MV-4-11 (cell line): Measurements from ENCODE around the gene ABRACL.
A peak's percentile ranks its signal among the peaks of the same experiment; 100 is the strongest.
"Not testable (repeated sequence)": the region's sequence is repeated elsewhere in the genome, so short reads cannot be mapped to it uniquely, and the experiment has no call there.

Experiments
- DNase-seq: peaks from one replicate; lab custom pipeline; 2025; lab: John Stamatoyannopoulos, UW

Gene ABRACL, protein sequence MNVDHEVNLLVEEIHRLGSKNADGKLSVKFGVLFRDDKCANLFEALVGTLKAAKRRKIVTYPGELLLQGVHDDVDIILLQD

DNA sequence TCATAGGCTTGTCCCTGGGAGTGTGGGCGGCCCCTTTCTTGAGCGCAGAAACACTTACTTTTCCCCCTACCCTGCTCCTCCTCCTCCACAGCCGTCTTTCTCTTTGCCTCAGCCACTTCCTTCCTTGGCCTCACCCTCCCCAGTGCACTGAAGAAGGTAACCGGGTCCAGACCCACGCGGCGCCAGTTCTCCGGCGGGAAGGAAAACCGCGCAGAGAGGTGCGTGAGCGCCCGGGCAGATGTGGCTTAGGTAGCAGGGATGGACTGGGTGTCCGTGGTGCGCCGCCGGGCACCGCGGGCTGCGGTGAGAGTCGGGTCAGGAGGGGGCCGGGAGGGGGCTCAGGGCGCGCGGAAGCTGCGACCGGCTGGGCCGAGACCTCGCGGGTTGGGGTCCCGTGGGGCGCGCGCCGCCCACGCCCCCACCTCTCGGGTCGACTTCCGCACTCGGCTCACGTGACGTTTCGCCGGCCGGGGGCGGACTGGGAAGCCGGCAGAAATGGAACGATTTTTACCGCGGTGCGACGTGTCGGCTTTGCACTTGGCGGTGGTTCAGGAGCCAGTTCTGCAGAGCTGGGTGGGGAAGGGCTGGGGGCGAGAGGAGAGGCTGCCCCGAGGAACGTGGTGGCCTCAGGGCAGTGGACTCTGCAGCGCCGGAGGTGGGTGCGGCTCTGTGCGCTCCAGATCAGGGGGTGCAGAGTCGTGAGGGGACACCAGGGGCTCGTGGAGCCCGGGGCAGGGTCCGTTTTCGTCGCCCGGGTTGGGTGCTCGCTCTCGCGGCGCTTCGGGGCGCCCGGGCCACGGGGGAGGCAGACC lies at the start of gene ABRACL:
ABRACL (plus strand) TSS at position 88 of the 812 bp plus-strand sequence. CDS start 5,416 bp downstream, outside the sequence.
- DNase-seq: peak; percentile 60

DNA sequence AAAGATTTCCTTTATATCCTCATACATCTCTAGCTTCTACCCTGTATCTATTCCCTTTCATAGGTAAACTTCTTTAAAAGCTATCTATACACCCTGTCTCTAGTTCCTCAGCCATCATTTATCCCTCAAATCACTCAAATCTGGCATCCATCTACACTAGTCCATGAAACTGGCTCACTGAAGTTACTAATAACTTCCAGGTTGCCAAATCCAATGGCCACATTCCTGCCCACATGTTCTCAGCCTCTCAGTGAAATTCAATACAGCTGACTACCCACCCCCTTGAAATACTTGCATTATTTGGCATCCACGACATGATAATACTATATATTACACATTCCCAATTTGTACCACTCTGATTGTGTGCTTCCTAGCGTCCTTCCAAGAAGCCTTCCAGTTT lies 49.2 kb upstream of the ABRACL start:
- DNase-seq: no peak

DNA sequence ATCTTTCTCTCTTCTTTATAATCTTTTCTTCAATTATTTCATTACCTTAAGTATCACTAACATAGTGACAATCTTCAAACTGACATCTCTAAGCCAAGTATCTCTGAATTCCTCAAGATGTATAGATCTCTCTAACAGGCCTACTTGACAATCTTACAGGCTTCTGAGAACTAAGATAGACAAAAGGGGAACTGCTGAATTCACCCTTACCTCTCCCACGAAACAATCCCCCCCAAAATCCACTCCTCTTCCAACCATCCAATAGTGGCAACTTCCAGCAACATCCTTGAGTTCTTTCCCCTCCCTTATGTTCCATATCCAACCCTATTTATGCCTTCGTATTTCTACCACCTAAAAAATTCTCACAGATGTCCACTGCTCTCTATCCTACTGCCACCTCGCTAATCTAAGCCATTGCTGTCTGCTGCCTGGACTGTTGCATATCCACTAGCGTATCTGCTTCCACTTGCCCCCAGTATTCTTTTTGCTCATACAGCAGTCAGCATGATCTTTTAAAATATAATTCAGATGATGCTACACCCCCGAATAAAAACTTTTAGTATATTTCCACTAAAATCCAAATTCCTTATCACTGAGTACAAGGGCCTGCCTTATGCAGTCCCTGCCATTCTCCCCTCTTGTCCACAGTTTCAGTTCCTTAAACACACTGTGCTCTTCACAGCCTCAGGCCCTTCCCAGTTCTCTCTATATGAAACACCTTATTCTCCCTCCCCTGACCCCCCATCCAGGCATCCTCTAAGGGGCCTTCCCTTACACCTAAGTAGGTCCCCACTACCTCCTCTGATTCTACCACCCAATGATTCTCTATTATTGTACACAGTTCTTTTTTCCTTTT lies 48.5 kb upstream of the ABRACL start:
- peak; percentile 62 for DNase-seq

DNA sequence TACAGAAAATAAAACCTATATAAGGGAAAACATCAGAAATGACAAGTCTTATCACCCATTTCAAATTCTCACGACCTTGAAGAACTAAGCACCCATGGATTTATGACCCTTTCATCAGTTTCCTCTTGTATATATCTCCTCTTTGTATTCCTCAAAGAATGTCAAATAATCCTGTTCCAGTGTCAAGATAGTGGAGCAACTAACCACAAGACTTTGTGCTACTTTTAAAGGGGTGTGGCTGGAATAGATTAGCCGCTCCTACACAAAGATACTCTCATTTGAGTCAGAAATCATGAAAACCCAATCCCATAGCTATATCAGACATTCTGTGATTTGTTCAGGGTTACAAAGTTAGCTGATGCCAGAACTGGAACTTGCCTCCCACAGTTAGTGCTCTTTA lies 47.1 kb upstream of the ABRACL start:
- no peak for DNase-seq

GRCh38 chr6:138986578-138986977 lies 42.0 kb upstream of the ABRACL start:
- peak; percentile 56 for DNase-seq

DNA sequence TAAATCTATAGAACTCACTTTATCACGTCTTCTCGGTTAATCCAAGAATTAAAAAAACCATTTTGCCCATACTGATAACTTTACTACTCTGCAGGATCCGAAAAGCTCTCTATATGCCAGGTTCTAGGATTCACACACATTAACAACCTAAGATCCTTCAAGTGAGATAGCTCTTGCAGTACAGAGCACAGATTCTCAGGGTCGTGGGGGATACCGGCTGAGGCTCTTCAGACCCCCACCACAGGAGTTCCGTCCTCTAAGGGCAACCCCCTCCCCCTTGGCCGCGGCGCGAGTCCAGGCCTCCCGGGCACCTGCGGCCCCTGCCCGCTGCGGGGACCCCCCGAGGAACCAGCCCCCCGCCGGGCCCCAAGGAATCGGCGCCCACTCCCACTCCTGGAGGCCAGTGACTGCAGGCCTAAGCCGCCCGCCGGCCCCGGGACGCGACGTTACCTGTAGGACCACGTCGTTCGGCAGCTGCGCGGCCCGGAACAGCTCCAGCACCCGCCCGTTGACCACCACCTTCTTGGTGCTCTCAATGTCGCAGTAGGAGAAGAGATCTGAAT lies 41.4 kb upstream of the ABRACL start:
- no peak for DNase-seq

DNA sequence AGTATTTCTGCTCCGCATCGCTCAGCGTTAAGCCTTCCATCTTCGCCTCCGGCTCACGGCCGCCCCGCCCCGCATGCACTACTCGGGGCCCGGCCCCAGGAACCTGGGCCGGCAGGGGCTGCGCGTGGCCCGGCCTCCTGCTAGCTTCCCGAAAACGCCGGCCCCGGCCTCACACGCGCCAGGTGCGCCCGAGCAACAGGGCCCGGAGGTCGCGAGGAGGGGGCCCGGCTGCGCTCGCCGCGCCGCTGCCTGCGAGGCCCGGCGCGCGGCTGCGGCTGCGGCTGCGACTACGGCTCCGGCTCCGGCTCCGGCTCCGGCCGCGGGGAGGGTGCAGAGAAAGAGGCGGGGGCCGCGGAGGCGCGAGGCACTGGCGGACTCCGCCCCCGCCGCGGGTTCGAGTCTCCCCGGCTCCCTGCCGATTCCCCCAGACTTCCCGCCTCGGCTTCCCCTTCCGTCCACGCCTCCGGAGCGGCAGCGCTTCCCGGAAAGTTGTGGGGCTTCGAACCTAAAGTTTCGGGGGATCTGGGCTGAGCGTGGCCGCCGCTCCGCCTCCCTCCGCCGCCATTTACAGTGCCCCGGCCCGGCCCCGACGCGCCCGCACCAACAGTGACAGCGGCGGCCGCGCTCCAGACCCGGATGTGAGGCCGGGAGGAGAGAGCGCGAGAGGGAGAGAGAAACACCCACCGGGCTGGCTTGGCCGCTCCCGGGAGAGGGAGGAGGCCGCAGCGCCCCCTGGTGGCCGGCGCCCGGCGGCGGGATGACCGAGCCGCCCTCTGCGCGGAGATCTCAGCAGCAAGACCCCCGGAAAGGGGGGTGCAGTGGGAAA lies 40.7 kb upstream of the ABRACL start, which contains the start of gene REPS1:
REPS1 (minus strand) TSS at position 611 of the 826 bp plus-strand sequence; CDS start at position 40, 571 bp downstream.
- peak; percentile 75 for DNase-seq

GRCh38 chr6:138988469-138988834 lies 40.1 kb upstream of the ABRACL start:
- DNase-seq: no peak

GRCh38 chr6:138989098-138989983 lies 39.2 kb upstream of the ABRACL start:
- no peak for DNase-seq

- DNase-seq: peak; percentile 64
These were observed 37.3 kb upstream of the ABRACL start for GRCh38 chr6:138991206-138991605.

DNA sequence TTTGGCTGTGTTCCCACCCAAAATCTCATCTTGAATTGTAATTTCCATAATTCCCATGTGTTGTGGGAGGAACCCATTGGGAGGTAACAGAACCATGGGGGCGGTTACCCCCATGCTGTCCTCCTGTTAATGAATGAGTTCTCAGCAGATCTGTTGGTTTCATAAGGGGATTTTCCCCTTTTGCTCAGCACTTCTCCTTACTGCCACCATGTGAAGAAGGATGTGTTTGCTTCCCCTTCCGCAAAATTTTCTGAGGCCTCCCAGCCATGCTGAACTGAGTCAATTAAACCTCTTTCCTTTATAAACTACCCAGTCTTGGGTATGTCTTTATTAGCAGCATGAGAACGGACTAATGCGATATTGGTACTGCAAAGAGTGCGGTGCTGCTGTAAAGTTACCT lies 35.6 kb upstream of the ABRACL start:
- peak; percentile 70 for DNase-seq

DNA sequence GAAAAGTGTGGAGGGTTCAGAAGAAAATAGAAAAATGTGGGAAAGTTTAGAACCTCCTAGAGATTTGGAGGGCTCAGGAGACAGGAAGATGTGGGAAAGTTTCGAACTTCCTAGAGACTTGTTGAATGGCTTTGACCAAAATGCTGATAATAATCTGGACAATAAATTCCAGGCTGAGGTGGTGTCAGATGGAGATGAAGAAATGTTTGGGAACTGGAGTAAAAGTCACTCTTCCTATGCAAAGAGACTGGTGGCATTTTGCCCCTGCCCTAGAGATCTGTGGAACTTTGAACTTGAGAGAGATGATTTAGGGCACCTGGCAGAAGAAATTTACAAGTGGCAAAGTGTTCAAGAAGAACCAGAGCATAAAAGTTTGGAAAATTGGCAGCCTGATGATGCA lies 35.1 kb upstream of the ABRACL start:
- DNase-seq: not testable (repeated sequence)

DNA sequence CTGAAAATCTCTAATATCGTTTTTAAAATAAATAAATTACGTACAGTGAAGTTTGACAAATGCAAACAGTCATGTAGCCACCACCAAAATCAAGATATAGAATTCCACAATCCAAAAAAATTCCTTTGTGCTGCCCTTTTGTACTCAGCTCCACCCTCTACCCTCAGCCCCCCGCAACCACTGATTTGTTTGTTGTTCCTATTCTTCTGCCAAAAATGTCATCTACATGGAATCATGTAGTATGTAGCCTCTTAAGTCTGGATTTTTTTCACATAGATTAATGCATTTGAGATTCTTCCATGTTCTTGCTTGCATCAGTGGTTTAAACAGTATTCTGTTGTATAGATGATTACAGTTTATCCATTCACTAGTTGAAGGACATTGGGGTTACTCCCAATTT lies 32.0 kb upstream of the ABRACL start:
- DNase-seq: no peak

- DNase-seq: no peak
These were observed 31.4 kb upstream of the ABRACL start for GRCh38 chr6:138997136-138997535.

- DNase-seq: peak; percentile 95
These were observed 28.4 kb upstream of the ABRACL start for GRCh38 chr6:138999949-139000725.

DNA sequence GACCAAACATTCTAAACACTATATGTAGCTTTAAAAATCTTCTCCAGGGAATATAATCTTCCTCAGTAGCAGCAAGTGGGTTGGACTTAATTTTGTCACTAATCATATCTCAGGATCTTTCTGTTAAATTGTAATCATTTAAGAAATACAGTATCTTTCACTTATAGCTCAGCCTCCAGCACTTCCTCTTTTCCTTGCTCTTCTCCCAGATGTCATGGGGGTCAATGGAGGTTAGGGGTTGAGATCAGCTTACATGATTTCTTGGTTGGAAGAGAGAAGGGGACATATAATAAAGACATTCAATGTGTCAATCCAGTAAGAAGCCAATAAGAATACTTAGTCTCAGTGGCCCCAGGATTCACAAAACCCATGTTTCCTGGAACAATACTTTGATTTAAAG lies 24.8 kb upstream of the ABRACL start:
- peak; percentile 76 for DNase-seq

DNA sequence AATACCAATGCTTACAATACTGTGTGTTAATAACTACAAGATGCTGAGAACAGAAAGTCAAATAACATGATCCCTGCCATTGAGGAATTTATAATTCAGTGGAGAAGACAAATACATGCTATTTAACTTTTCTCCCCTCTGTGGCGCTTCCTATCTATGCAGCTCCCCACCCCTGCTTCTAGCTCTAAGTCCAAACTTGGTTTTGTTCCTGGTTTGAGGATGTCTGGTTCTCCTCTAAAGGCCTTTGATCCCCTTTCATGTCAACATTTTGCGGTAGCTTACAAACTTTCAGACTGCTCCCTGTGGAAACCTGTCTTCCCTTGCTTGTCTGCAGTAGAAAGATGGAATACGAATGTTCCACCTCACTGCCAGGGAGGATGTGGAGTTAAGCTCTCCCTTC lies 22.1 kb upstream of the ABRACL start:
- DNase-seq: no peak

- peak; percentile 39 for DNase-seq
These were observed 21.1 kb upstream of the ABRACL start for GRCh38 chr6:139007428-139007827.

DNA sequence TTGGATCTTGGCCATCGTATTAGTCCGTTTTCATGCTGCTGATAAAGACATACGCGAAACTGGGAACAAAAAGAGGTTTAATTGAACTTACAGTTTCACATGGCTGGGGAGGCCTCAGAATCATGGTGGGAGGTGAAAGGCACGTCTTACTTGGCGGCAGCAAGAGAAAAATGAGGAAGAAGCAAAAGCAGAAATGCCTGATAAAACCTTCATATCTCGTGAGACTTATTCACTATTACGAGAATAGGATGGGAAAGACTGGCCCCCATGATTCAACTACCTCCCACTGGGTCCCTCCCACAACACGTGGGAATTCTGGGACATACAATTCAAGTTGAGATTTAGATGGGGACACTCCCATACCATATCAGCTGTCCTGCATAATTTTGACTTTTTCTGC lies 20.4 kb upstream of the ABRACL start:
- DNase-seq: peak; percentile 50

GRCh38 chr6:139010674-139011073 lies 17.9 kb upstream of the ABRACL start:
- no peak for DNase-seq
